ENCODE results near the gene GIMD1.

GIMD1 gene

GRCh38 chr4:106312997-106313522 lies 55.5 kb downstream of the GIMD1 start:
- no peak for FAIRE-seq

GRCh38 chr4:106312377-106312776 lies 56.2 kb downstream of the GIMD1 start:
- no peak for FAIRE-seq
